LNCaP clone FGC (cell line): ENCODE measurements around the gene CORIN.

Source experiments
- DNase-seq: peaks from one replicate; pipeline ENCODE4 v3.0.0-alpha.2; 2011; ENCODE audit warnings: low read depth
- H3K4me3 ChIP-seq: 2 replicates; pipeline ENCODE4 v1.5.1; 2011; ENCODE audit warnings: mild to moderate bottlenecking, low read depth, low read length, control low read depth
- CTCF ChIP-seq: IDR thresholded peaks from 2 replicates; pipeline ENCODE4 v1.5.1; 2012; ENCODE audit warnings: mild to moderate bottlenecking; ENCODE audit not compliant: control insufficient read depth, insufficient read depth; ENCODE audit errors: extremely low read depth

The CORIN gene

GRCh38 chr4:47837908-47838294, at the start of gene CORIN:
Gene CORIN, minus strand, starts transcription at chr4:47838067. Its CDS starts 118 bp downstream, at chr4:47837949.
- DNase-seq, result no peak
- no peak for TF ChIP-seq CTCF
- H3K4me3 ChIP-seq, result peak within 1 kb of the TSS; percentile 48

DNA sequence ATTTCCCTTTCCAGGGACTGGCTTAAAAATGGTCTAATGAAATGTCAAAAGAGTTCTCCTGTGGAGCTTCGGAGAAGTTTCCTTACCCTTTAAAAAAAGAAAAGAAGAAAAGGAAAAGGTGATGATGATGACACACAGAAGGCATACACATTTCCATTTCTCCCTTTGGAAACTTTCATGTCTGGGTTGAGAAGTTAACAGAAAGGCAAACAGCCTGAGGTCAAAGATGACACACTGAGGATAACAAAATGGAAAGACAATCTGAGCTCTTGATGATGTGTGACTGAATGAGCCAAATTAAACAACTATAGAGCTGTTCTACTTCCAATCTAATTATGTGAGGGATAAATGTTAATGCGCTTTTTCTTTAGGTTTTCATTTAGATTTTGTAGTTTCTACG, 44.4 kb upstream of the CORIN start:
- TF ChIP-seq CTCF, result no peak
- no peak for DNase-seq
- H3K4me3 ChIP-seq, result no peak overlapping the region

GRCh38 chr4:47879458-47879857, 41.6 kb upstream of the CORIN start:
- DNase-seq, result no peak
- TF ChIP-seq CTCF, result no peak

DNA sequence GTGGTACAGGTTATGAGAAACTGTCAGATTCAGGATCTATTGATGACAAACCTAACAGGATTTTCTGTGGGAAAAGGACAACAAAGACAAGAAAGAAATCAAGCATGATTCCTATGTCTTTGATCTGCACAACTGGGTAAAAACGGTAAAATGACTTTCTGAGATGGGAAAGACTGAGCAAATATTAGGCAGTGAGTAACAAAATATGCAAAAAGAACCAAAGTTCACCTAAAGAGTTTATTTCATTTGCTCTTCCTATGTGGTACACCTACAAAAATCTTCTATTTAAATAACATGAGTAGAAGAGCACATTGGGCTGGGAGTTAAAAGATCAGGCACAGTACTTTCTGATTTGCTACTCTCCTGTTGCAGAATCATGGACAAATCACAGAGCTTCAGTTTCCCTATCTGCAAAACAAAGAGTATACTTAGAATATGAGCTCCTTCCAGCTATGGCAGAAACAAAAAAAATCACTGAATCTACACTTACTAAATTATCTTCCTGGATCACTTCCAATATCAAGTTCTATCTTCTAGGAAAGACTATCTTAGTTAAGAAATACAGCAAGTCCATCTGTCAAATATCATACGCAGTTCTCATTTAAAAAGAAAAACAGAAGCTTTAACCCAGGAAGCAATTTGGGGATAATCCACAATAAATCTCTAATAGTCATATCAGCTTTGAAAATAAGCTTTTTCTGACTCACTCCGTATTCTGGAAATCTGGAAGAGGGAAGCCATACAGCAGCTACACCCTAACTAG, 39.1 kb upstream of the CORIN start:
- no peak for DNase-seq
- H3K4me3 ChIP-seq, result no peak overlapping the region
- TF ChIP-seq CTCF, result no peak

More at GRCh38 chr4:47879458-47879857, 41.6 kb upstream of the CORIN start:
- H3K4me3 ChIP-seq, result no peak overlapping the region

DNA sequence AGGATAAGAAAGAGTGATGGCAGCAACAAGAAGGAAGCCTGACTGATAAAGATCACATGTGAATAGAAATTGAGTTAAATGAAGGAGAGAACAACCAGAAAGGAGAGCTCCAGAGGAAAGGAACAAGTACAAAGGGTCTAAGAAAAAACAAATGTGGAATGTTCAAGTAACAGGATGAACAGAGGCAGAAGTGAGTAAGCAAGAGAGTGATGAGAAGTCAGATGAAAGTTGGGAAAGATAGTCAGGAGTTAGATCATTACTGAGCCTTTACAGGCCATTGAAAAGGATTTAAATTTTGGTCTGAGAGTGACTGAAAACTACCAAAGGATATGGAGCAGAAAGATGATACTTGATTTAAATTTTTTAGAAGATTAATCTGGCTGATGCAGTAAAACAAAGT, 38.4 kb upstream of the CORIN start:
- no peak for TF ChIP-seq CTCF
- no peak for DNase-seq
- no peak overlapping the region for H3K4me3 ChIP-seq

DNA sequence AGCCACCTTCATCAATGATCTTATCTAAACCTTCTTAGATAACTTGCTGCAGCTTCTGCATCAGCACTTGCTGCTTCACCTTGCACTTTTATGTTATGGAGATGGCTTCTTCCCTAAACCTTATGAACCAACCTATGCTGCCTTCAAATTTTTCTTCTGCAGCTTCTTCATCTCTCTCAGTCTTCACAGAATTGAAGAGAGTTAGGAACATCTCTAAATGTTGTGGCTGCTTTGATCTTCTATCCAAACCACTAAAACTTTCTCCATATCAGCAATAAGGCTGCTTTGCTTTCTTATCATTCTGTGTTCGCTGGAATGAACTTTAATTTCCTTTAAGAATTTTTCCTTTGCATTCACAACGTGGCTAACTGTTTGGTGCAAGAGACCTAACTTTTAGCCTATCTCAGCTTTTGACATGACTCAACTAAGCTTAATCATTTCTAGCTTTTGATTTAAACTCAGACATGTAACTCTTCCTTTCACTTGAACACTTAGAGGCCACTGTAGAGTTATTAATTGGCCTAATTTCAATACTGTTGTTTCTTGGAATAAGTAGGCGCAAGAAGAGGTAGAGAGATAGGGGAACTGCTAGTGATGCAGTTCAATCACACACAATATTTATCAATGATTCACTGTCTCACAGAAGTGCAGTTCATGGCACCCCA, 36.1 kb upstream of the CORIN start:
- H3K4me3 ChIP-seq, result no peak overlapping the region
- no peak for DNase-seq
- TF ChIP-seq CTCF, result no peak
